ENCODE results near the gene OR51B2. TPM values are rescaled to one million over a fixed set of nuclear protein-coding genes. Genes with fewer than 3 reads are reported as not detected.
"Not testable (repeated sequence)": the region's sequence is repeated elsewhere in the genome, so short reads cannot be mapped to it uniquely, and the experiment has no call there.

OR51B2 gene, protein sequence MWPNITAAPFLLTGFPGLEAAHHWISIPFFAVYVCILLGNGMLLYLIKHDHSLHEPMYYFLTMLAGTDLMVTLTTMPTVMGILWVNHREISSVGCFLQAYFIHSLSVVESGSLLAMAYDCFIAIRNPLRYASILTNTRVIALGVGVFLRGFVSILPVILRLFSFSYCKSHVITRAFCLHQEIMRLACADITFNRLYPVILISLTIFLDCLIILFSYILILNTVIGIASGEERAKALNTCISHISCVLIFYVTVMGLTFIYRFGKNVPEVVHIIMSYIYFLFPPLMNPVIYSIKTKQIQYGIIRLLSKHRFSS
- total RNA-seq: 1.6 TPM in 1 of 2 replicates, not detected in the other
- polyA plus RNA-seq: not detected in 2 replicates

DNA sequence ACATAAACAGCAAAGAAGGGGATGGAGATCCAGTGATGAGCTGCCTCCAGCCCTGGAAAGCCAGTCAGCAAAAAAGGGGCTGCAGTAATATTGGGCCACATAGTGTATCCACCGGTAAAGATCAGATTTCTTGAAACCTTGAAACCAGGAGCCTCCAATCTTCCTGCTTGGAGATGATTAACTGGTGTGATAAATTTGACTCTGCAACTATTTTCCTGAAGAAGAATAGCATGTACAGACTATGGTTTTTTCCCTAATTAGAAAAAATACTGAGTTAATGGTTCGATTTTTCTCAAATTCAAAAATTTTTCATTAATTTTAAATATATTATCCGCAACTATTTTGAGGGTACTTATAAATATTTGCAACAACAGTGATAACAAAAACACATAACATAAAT, at the start of gene OR51B2:
TSS of gene OR51B2 (minus strand) at position 101 of the 400 bp plus-strand sequence. CDS start at position 101, 0 bp downstream.
- Histone ChIP-seq H3K27me3 (no peaks in the 10 kb centered on the region), H3K27ac (no peak within 1 kb of the TSS), H3K36me3 (no peaks in the 10 kb centered on the region), H3K9me3 (ENCODE audit: low read depth) (no peaks in the 10 kb centered on the region), H3K4me1 (ENCODE audit: low read depth) (no peaks in the 10 kb centered on the region), H3K4me3 (no peak within 1 kb of the TSS)
- TF ChIP-seq, protein P1, sequence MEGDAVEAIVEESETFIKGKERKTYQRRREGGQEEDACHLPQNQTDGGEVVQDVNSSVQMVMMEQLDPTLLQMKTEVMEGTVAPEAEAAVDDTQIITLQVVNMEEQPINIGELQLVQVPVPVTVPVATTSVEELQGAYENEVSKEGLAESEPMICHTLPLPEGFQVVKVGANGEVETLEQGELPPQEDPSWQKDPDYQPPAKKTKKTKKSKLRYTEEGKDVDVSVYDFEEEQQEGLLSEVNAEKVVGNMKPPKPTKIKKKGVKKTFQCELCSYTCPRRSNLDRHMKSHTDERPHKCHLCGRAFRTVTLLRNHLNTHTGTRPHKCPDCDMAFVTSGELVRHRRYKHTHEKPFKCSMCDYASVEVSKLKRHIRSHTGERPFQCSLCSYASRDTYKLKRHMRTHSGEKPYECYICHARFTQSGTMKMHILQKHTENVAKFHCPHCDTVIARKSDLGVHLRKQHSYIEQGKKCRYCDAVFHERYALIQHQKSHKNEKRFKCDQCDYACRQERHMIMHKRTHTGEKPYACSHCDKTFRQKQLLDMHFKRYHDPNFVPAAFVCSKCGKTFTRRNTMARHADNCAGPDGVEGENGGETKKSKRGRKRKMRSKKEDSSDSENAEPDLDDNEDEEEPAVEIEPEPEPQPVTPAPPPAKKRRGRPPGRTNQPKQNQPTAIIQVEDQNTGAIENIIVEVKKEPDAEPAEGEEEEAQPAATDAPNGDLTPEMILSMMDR (IDR thresholded peaks at IDR 0.05; ENCODE audit: low read depth, low read length): no peak
- DNase-seq (ENCODE audit: low read depth in 1 of 2, low spot score in 1 of 2): no peak

DNA sequence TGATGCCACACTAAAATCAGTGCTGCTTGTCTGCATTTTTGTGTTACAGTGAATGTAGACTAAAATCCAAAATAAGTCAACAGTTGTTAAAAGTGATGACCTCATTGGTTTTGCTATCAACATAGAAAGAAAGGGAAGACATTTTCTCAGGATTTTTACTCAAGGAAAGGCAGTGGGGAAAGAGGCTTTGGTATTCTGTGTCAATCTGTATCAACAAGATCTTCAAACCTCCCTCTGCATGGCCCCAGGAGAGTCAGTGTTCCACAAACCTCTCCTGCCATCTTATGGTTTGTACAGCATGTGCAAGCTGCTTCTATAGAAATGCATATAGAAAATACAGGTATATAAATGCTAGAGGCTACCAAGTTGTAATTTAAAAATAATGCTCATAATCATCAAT, 45.7 kb upstream of the OR51B2 start:
- TF ChIP-seq, protein P1 (IDR thresholded peaks at IDR 0.05; ENCODE audit: low read depth, low read length): peak; percentile 24
- DNase-seq (ENCODE audit: low read depth in 1 of 2, low spot score in 1 of 2): peak; percentile 14 to 38
- no peaks in the 10 kb centered on the region for H3K27me3 ChIP-seq

DNA sequence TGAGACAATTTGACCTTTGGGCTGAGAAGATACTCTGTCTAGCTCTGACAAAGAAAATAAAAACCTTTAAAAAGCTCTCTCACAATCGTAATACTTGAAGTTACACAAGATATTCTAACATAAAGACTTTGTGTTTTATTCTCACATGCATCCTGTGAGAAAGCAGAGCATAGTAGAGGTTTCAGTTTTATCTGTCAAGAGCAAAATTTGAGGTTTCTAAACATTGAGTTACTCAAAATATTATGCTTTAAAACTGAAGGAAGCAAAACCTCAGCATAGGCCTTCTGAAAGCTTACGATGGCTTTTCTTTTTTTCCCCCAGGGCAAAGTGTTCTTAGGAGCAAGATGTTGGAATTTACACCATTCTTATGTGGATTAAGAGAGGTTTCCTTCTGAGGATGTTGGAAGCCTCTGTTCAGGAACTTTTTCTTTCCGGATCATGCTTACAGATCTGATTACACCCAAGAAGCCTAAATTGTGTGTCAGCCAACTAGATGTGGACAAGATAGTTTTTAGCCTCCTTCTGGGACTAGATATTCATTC, 44.5 kb upstream of the OR51B2 start:
- DNase-seq (ENCODE audit: low read depth in 1 of 2, low spot score in 1 of 2): no peak
- TF ChIP-seq, protein P1 (IDR thresholded peaks at IDR 0.05; ENCODE audit: low read depth, low read length): no peak
- no peaks in the 10 kb centered on the region for H3K36me3 ChIP-seq
- no peaks in the 10 kb centered on the region for H3K27me3 ChIP-seq
- no peaks in the 10 kb centered on the region for H3K9me3 ChIP-seq (ENCODE audit: low read depth)
- H3K4me3 ChIP-seq: no peak overlapping the region
- H3K27ac ChIP-seq: no peak overlapping the region
- H3K4me1 ChIP-seq (ENCODE audit: low read depth): no peaks in the 10 kb centered on the region

More for the DNA sequence above, 45.7 kb upstream of the OR51B2 start:
- Histone ChIP-seq H3K9me3 (ENCODE audit: low read depth) (no peaks in the 10 kb centered on the region), H3K4me3 (no peak overlapping the region), H3K27ac (no peak overlapping the region), H3K36me3 (no peaks in the 10 kb centered on the region), H3K4me1 (ENCODE audit: low read depth) (no peaks in the 10 kb centered on the region)

DNA sequence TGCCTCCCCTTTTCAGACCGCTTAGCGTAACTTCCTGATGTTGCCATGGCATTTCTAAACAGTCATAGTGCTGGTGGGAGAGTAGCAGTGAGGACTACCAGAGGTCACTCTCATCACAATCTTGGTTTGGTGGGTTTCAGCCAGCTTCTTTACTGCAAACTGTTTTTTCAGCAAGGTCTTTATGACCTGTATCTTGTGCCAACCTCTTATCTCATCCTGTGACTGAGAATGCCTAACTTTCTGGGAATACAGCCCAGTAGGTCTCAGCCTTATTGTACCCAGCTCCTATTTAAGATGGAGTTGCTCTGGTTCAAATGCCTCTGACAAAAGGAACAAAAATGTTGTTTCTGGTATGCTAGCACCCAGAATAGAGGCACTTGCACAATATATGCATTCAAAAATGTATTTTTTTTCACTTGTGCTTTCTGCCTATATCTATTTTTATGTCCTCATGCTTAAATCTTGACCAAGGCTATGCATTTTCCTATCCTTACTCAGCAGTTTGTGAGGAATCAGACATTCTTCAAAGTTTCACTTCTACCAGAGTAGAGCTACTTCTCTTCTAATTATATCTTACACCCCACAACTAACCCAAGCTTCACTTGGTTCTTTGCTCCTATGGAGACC, 43.5 kb upstream of the OR51B2 start:
- H3K4me1 ChIP-seq (ENCODE audit: low read depth): no peaks in the 10 kb centered on the region
- no peak overlapping the region for H3K4me3 ChIP-seq
- TF ChIP-seq, protein P1 (IDR thresholded peaks at IDR 0.05; ENCODE audit: low read depth, low read length): no peak
- H3K9me3 ChIP-seq (ENCODE audit: low read depth): no peaks in the 10 kb centered on the region
- peak in 1 of 2 donors; percentile 64 for DNase-seq (ENCODE audit: low read depth in 1 of 2, low spot score in 1 of 2)
- H3K27ac ChIP-seq: no peak overlapping the region
- H3K36me3 ChIP-seq: no peaks in the 10 kb centered on the region
- H3K27me3 ChIP-seq: no peaks in the 10 kb centered on the region

DNA sequence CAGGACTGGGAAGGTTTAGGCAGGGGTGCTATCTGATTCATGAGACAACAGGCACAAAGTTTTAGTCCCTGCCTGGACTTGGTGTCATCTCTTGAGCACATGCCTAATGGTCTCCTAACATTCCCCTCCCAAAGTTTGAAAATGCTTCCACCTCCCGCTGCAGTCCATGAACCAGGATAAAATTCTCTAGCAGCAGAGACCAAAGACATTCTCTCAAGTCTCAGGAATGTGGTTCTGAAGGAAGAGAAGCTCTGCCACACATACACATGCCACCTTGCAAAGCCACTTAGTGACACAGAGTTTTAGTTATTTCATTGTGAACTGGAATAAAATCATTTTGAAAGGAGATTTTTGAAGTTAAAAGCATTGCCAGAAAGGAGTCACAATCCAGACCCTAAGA, 42.8 kb upstream of the OR51B2 start:
- DNase-seq (ENCODE audit: low read depth in 1 of 2, low spot score in 1 of 2): no peak
- Histone ChIP-seq H3K27me3 (no peaks in the 10 kb centered on the region), H3K36me3 (no peaks in the 10 kb centered on the region), H3K9me3 (ENCODE audit: low read depth) (no peaks in the 10 kb centered on the region), H3K4me1 (ENCODE audit: low read depth) (no peaks in the 10 kb centered on the region), H3K4me3 (no peak overlapping the region), H3K27ac (no peak overlapping the region)
- TF ChIP-seq, protein P1 (IDR thresholded peaks at IDR 0.05; ENCODE audit: low read depth, low read length): no peak

DNA sequence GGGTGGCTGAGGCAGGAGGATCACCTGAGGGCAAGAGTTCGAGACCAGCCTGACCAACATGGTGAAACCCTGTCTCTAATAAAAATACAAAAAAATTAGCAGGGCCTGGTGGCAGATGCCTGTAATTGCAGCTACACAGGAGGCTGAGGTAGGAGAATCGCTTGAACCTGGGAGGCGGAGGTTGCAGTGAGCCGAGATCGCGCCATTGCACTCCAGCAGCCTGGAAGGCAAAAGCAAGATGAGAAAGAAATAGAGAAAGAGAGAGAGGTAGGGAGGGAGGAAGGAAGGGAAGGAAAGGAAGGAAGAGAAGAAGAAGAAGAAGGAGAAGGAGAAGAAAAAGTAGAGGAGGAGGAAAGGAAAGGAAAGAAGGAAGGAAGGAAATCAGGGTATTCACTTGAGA, 42.3 kb upstream of the OR51B2 start:
- not testable (repeated sequence) for DNase-seq (ENCODE audit: low read depth in 1 of 2, low spot score in 1 of 2); H3K9me3 ChIP-seq (ENCODE audit: low read depth); H3K27ac ChIP-seq; H3K4me3 ChIP-seq; H3K4me1 ChIP-seq (ENCODE audit: low read depth); H3K36me3 ChIP-seq; H3K27me3 ChIP-seq
